ENCODE measurements around the gene CGB7. TPM values are rescaled to one million over a fixed set of nuclear protein-coding genes. Genes with fewer than 3 reads are reported as not detected.

Gene CGB7
- total and polyA plus RNA-seq, 4 donors = 0.11 to 0.57 (median 0.25) TPM

GRCh38 chr19:49010453-49010852, 47.1 kb downstream of the CGB7 start:
- Histone ChIP-seq H3K9ac (ENCODE audit: insufficient read depth in 1 of 2, low read length in 2 of 2) (no peak overlapping the region), H3K4me1 (ENCODE audit: control insufficient read depth in 5 of 5, insufficient read depth in 5 of 5, low read length in 5 of 5) (no peaks in the 10 kb centered on the region), H3K27ac (ENCODE audit: low read depth in 1 of 2, low read length in 1 of 2) (no peak overlapping the region), H3K36me3 (ENCODE audit: control insufficient read depth in 4 of 4, insufficient read depth in 4 of 4, low read length in 4 of 4) (peaks cover 12 to 69% (median 21%) of the 10 kb centered on the region in 4 donors), H3K27me3 (ENCODE audit: control insufficient read depth in 3 of 3, insufficient read depth in 3 of 3, low read length in 2 of 3) (no peaks in the 10 kb centered on the region), H3K4me3 (no peak overlapping the region), H3K9me3 (ENCODE audit: control insufficient read depth in 4 of 4, insufficient read depth in 3 of 4, low read length in 3 of 4) (no peaks in the 10 kb centered on the region)
- WGBS, 2 donors = 91 to 93% methylated on average over 18 of the region's 18 CpGs
- DNase-seq = no peak
- TF ChIP-seq, protein P1, sequence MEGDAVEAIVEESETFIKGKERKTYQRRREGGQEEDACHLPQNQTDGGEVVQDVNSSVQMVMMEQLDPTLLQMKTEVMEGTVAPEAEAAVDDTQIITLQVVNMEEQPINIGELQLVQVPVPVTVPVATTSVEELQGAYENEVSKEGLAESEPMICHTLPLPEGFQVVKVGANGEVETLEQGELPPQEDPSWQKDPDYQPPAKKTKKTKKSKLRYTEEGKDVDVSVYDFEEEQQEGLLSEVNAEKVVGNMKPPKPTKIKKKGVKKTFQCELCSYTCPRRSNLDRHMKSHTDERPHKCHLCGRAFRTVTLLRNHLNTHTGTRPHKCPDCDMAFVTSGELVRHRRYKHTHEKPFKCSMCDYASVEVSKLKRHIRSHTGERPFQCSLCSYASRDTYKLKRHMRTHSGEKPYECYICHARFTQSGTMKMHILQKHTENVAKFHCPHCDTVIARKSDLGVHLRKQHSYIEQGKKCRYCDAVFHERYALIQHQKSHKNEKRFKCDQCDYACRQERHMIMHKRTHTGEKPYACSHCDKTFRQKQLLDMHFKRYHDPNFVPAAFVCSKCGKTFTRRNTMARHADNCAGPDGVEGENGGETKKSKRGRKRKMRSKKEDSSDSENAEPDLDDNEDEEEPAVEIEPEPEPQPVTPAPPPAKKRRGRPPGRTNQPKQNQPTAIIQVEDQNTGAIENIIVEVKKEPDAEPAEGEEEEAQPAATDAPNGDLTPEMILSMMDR (IDR thresholded peaks at IDR 0.05; ENCODE audit: control extremely low read depth, extremely low read depth) = no peak
- no peak for ATAC-seq (ENCODE audit: insufficient read depth, low FRiP score)

GRCh38 chr19:49009828-49010227, 47.7 kb downstream of the CGB7 start:
- Histone ChIP-seq H3K36me3 (ENCODE audit: control insufficient read depth in 4 of 4, insufficient read depth in 4 of 4, low read length in 4 of 4) (peaks cover 13 to 70% (median 21%) of the 10 kb centered on the region in 4 donors), H3K4me3 (no peak overlapping the region), H3K9ac (ENCODE audit: insufficient read depth in 1 of 2, low read length in 2 of 2) (no peak overlapping the region), H3K4me1 (ENCODE audit: control insufficient read depth in 5 of 5, insufficient read depth in 5 of 5, low read length in 5 of 5) (no peaks in the 10 kb centered on the region), H3K27me3 (ENCODE audit: control insufficient read depth in 3 of 3, insufficient read depth in 3 of 3, low read length in 2 of 3) (no peaks in the 10 kb centered on the region), H3K27ac (ENCODE audit: low read depth in 1 of 2, low read length in 1 of 2) (no peak overlapping the region), H3K9me3 (ENCODE audit: control insufficient read depth in 4 of 4, insufficient read depth in 3 of 4, low read length in 3 of 4) (no peaks in the 10 kb centered on the region)
- DNase-seq (no peak), ATAC-seq (ENCODE audit: insufficient read depth, low FRiP score) (no peak)
- 96 to 97% methylated on average over 18 of the region's 18 CpGs for WGBS, 2 donors
- TF ChIP-seq, protein P1 (IDR thresholded peaks at IDR 0.05; ENCODE audit: control extremely low read depth, extremely low read depth) = no peak

DNA sequence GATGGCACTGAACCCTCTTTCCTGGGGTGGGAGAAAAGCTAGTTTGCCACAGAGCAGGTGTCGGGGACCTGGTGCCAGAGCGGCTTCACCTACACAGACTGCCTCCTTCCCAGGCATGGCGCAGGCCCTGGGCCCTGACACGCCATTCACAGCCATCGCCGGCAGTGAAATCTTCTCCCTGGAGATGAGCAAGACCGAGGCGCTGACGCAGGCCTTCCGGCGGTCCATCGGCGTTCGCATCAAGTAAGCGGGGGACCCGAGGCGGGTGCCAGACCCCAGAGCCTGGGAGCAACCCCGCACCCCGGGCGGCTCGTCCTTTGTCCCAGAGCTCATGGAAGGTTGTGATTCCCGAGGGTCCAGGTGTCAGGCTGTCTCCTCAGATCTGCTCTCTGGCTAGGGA, 50.6 kb downstream of the CGB7 start:
- ATAC-seq (ENCODE audit: insufficient read depth, low FRiP score) (no peak), DNase-seq (no peak)
- Histone ChIP-seq H3K9me3 (ENCODE audit: control insufficient read depth in 4 of 4, insufficient read depth in 3 of 4, low read length in 3 of 4) (no peaks in the 10 kb centered on the region), H3K9ac (ENCODE audit: insufficient read depth in 1 of 2, low read length in 2 of 2) (no peak overlapping the region), H3K27ac (ENCODE audit: low read depth in 1 of 2, low read length in 1 of 2) (no peak overlapping the region), H3K36me3 (ENCODE audit: control insufficient read depth in 4 of 4, insufficient read depth in 4 of 4, low read length in 4 of 4) (peaks cover 12 to 61% (median 24%) of the 10 kb centered on the region in 4 donors), H3K4me1 (ENCODE audit: control insufficient read depth in 5 of 5, insufficient read depth in 5 of 5, low read length in 5 of 5) (no peaks in the 10 kb centered on the region), H3K4me3 (no peak overlapping the region), H3K27me3 (ENCODE audit: control insufficient read depth in 3 of 3, insufficient read depth in 3 of 3, low read length in 2 of 3) (no peaks in the 10 kb centered on the region)
- TF ChIP-seq, protein P1 (IDR thresholded peaks at IDR 0.05; ENCODE audit: control extremely low read depth, extremely low read depth) = no peak
- WGBS, 2 donors = 98 to 99% methylated on average over 22 of the region's 22 CpGs

DNA sequence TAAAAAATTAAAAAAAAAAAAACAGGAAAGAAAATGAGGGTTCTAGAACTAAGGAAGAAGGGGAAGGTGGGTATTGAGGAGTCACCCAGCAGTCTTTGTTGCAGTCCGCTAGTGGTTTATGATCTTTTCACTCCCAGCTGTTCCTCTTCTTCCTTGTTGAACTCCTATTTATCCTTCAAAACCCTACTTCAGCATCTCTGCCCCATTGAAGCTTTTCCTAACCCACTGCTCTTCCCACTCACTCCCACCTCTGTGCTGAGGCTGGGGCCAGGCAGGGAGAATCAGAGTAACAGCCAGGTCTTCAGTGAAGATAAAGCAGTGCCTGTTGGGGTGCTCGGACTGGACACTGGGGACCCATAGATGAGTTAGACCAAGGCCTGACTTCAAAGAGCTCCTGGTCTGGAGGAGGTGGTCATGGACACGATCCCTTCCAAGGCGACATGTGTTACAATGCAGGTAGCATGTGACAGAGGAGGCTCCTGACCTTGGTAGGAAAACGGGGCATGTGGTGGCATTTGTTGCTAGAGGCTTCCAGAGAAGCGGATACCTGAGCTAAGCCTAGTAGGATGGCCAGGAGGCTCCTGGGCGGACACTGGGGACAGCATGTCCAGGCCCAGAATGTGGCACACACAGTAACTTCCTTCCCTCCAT, 52.5 kb downstream of the CGB7 start:
- Histone ChIP-seq H3K36me3 (ENCODE audit: control insufficient read depth in 4 of 4, insufficient read depth in 4 of 4, low read length in 4 of 4) (peaks cover 12 to 43% (median 22%) of the 10 kb centered on the region in 4 donors), H3K27me3 (ENCODE audit: control insufficient read depth in 3 of 3, insufficient read depth in 3 of 3, low read length in 2 of 3) (no peaks in the 10 kb centered on the region), H3K4me1 (ENCODE audit: control insufficient read depth in 5 of 5, insufficient read depth in 5 of 5, low read length in 5 of 5) (no peaks in the 10 kb centered on the region), H3K9me3 (ENCODE audit: control insufficient read depth in 4 of 4, insufficient read depth in 3 of 4, low read length in 3 of 4) (no peaks in the 10 kb centered on the region), H3K4me3 (no peak overlapping the region), H3K9ac (ENCODE audit: insufficient read depth in 1 of 2, low read length in 2 of 2) (no peak overlapping the region), H3K27ac (ENCODE audit: low read depth in 1 of 2, low read length in 1 of 2) (no peak overlapping the region)
- 95 to 99% methylated on average over 7 of the region's 7 CpGs for WGBS, 2 donors
- DNase-seq (no peak), ATAC-seq (ENCODE audit: insufficient read depth, low FRiP score) (no peak)
- TF ChIP-seq, protein P1 (IDR thresholded peaks at IDR 0.05; ENCODE audit: control extremely low read depth, extremely low read depth) = no peak

All from lung (tissue), 12 donors.